NCI-H1436 (cell line): Measurements from ENCODE around the gene NSRP1.
"Not testable (repeated sequence)": the region's sequence is repeated elsewhere in the genome, so short reads cannot be mapped to it uniquely, and the experiment has no call there.

Source experiments
- DNase-seq: peaks from one replicate; lab custom pipeline; 2025; lab: John Stamatoyannopoulos, UW

The NSRP1 gene

DNA sequence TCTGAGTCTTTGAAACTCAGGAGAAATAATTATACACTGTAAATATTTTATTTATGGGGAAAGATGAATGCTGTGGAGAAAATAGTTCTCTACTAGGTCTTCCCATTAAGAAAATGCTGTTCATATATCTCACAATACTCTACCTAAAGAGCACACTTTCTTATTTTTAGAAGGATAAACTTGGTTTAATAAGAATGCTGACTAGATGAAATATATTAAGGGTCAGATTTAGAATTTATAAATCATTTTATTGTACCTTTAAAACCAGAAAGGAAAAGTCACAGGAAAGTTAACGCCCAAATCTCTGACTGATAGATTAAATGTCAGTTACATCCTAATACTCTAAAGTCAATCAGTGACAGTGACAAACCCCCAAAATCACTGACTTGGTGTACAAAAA lies 70.1 kb downstream of the NSRP1 start:
- no peak for DNase-seq

DNA sequence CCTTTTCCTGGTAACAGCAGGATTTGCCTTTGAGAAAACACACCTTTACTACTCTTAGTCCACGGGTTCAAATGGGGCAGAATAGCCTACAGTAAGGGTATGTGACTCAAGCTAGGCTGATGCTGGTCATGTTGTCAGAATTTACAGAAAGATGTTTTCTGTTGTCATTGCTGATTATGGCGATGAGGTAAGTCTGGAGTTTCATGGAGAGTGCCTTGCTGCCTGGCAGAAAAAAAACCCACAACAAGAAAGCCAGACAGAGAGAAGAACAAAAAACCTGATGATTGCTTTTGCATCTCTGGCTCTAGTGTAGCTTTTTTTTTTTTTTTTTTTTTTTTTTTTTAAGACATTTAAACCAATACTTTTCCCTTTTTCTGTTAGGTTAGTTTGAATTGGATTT lies 71.0 kb downstream of the NSRP1 start:
- DNase-seq: no peak

DNA sequence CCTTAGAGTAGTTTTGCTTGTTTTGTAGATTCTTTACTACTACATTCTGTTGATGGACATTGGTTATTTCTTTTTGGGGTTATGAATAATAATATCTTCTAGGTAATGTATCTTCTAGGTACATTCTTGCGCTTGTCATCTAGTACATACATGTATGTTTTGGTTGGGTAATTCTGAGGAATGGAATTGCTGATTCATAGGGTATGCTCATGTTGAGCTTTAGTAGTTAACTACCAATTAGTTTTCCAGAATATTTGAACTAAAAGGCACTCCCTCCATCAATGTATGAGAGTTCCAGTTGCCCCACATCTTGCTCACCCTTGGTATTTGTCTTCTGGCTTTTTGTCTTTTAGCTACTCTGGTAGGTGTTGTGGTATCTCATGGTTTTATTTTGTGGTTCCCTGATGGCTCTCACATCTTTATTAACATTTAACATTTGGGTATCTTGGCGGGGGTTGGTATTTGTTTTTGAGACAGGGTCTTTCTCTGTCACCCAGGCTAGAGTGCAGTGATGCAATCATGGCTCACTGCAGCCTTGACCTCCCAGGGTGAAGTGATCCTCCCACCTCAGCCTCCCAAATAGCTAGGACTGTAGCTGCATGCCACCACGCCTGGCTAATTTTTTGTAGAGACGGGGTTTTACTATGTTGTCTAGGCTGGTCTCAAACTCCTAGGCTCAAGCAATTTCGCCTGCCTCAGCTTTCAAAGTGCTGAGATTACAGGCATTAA lies 71.8 kb downstream of the NSRP1 start:
- no peak for DNase-seq

DNA sequence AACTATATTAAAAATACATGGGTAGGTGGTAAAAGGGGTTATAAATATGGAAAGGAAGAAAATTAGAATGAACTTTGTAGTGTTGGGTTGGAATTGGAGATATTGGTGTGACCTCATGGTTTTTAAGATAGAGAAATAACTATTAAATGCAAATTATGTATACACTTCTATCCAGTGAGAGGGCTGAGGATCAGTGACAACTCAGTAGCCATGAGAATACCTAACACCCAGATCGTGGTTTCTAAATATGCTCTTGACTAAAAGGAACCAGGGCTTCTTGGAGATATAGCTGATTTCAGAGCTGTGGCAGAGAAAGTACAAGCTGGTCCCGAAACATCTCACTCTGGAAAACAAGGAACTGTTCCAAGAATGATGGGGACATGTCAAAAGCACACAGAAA lies 74.5 kb downstream of the NSRP1 start:
- DNase-seq: no peak

DNA sequence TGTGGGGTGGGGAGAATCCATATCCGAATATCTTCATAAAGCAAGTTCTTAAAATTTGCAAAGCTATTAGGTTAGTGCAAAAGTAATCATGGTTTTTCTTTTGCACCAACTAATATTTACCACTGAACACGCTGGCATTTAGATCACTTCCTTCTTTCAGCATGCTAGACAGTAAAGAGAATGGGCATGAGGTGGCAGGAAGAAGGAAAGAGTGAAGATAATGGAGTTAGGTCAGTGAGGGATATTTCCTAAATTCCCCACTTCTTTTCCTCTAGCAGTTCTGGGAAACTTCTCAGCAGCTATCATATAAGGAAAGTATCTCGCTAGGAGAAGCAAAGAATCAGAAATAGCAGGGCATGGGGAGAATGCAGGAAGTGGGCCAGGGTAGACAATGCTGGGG lies 79.9 kb downstream of the NSRP1 start:
- DNase-seq: no peak

DNA sequence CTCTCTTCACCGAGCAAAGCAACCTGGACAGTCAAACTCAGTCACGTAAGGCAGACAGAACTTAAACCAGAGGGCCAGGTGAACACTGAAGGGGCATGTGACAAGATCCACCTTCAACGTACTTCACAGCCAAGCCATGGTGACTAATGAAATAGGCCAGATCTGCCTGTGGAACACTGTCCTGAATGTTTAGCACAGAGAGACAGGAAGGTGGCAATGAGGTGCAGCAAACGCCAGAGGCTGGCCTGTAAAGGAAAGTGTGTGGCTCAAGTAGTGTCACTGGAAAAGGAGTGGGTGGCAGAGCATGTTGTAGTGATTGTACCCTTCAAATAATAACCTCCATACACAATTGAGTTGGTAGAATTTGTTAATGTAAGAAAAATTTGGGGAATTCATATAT lies 80.8 kb downstream of the NSRP1 start:
- DNase-seq: no peak

DNA sequence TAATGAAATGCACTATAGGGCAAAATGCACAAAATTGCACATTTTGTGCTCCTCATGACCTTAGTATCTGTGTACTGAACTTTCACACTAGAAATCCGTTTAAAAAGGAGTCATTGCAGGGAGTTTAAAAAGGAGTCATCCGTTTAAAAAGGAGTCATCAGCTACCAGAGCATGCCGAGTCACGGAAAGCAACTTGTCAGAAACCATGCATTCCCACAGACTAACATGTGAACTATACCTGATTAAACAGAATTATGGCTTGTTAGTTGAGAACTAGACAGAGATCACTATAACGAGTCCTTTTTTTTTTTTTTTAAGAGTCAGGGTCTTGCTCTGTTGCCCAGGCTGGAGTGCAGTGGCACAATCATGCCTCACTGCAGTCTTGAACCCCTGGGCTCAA lies 83.0 kb downstream of the NSRP1 start:
- DNase-seq: no peak

DNA sequence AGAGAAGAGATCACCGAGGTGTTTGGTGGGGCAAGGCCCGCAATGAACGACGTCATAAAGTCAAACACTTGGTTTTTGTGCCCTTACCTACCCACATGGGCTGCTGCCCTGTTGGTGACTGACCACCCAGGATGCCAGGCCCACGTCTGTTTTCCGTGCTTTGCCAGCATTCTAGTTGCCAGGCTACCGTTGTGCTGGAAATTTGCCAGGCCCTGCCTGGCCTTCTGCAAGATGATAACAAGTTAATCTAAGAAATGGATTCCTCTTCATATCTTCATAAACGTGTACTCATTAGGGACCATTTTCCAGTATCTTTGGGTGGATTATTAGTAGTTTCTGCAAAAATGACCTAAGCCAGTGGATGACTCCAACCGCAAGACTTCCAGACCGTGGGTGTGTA lies 83.5 kb downstream of the NSRP1 start:
- no peak for DNase-seq

DNA sequence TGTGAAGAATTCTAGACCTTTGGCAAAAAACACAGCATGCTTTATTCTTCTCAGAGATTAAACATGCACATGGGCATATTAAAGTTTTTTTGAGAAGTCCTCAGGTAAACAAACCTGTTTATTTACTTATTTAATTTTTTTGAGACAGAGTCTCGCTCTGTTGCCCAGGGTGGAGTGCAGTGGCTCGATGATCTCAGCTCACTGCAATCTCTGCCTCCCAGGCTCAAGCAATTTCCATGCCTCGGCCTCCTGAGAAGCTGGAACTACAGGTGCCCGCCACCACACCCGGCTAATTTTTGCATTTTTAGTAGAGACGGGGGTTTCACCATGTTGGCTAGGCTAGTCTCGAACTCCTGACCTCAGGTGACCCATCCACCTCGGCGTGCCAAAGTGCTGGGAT lies 84.0 kb downstream of the NSRP1 start:
- not testable (repeated sequence) for DNase-seq

DNA sequence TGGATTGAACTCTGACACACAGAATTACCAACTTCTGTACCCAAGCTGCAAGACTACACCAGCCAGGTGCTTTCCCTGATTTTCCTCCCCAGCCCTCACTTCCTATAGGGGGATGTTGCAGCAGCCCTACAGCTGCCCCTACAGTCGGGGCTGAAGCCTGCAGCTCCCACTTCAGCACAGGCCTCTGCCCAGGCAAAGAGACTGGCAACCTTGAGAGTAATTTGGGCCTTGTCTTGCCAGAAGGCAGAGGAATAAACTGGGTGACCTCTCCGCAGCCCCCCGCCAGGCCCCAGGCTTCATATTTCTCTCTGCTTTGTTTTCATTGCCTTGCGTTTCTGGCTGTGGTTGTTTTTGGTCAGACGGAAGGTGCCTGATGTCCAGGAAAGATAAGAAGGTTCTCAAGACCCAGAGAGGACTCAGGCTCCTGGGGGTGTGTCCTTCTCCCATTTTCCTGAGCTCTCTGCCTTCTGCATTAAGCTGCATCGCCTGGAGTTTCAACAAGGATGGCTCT lies 86.9 kb downstream of the NSRP1 start:
- DNase-seq: no peak

DNA sequence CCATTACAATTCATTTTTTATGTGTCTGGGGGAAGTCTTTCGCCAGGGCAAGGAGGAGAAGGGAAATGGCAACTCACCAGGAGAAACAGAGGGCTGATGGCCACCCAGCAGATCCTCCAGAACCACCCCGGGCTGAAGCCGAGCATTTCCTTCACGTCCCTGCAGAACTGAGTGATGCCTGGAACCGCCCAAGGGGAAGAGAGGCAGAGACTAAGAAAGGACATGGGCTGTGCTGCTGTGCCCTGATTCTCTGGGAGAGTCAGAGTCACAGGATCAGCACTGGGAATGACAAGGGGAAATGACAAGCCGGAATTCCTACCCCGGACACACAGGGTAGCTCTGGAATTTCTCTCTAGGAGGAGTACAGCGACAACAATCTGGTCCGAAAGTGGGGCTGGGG lies 91.0 kb downstream of the NSRP1 start:
- DNase-seq: no peak

DNA sequence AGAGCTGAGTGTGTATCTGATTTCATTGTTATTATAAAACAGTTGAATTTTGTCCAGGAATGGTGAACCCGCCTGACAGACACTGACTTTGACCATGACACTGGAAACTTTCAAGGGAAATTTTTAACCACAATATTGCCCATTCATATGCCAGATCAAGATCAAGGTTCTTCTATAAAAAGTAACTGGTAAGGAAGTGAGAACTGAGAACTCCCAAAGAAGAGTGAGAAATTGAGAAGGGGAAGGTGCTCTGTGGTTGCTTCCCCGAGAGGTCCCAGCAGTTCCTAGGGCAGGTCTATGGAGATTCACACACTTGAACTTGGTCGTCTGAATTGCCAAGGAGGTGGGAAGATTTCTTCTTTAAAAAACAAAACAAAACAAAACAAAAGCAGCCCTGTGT lies 91.6 kb downstream of the NSRP1 start:
- DNase-seq: no peak

DNA sequence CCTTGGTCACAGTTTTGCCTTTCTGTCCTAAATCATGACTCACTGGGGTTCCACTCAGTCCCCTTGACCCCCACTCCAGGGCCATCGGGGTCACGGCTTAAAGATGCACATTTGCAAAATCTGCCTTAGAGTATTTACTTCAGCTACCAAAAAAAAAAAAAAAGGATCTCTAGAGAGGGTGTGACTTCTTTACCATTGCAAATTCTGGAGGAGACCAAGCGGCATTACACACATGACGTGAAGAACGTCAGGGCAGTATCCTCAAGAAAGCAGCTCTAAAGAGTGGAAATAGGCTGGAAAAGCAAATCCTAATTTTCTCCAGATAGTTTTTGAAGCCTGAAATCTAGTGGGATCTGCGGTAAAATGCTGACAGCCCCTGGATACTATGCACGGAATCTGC lies 93.3 kb downstream of the NSRP1 start:
- no peak for DNase-seq

DNA sequence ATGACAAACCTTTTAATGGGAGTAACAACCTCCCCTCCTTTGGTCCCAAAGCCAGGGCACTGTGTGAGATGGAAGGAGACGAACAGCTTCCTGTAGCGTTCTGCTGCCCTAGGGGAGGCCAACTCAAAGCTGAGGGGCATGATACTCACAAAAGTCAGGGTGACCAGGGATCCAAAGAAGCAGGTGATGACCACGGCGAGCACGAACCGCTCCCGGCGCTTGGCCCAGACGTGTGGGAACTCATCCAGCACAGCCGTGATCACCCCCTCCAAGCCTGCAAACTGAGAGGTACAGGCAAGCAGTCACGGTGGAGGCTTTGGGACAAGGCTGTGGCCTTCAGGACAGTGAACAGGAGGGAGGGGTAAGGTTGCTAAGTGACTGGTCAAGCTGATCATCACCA lies 93.8 kb downstream of the NSRP1 start:
- DNase-seq: no peak

DNA sequence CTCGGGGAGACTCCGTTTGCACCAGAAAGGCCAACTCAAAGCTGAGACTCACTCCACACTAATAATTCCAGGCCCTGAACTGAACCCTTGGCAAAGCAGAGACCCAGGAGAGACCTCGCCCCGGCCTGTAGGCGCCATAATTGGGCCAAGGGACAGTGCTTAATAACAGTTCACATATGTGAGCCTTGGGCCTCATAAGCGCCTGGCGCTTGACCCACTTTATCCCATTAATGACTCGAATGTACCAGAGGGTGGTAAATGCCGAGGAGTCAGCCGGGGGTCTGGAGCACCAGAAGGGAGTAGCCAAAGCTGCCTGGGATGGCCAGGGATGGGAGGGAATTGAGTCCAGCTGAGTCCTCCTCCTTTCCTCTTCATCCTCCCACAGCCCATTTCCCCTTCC lies 94.3 kb downstream of the NSRP1 start:
- DNase-seq: no peak

DNA sequence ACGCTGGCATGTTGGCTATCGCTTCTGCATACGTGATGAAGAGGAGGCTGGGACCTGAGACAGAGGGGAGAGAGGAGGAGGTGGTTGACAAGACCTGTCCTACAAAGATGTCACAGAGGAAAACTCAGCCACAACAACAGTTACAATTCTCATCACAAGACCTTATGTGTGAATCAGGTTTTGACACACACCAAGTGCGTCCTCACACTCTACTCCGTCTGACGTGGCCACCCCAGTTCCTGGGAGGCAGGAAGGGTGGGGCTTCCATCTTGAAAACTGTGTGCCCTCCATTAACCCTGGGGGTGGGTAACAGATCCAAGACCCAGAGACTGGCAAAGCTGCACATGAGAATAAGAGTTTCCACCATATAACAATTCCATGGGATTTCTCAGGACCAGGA lies 94.8 kb downstream of the NSRP1 start:
- no peak for DNase-seq

DNA sequence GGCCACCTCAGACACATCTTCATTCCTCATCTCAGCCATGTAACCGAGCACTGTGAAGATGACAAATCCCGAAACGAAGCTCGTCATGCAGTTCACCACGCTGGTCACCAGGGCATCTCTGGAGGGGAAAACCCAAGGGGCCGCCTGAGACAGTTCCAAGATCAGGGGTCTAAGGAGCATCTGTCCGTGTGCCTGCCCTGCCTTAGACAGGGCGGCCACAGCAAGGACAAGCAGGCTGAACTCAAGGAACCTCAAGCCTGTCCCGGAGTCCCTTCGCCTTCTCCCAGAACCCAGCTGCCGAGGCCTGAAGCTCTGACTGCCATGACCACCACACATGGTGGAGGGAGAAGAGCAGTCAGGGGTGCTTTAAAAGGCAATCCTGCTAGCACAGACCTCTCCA lies 96.1 kb downstream of the NSRP1 start:
- DNase-seq: no peak

DNA sequence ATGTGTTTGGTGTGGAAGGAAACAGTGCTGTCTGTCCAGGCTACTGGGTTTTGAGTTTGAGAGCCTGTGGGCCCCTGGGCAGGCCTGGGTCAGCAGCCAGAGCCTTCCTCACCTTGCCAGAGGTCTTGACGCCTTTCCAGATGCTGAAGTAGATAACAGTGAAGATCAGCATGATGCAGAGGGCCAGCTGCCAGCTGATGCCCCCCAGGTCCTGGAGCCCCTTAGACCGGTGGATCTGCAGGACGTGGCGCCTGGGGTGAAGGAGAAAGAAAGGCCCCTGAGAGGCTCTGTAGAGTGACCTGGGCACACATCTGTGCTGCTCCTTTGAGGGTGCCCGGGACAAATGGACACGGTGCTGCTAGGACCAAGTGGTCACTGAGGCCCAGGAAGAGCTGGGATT lies 100.4 kb downstream of the NSRP1 start:
- no peak for DNase-seq

DNA sequence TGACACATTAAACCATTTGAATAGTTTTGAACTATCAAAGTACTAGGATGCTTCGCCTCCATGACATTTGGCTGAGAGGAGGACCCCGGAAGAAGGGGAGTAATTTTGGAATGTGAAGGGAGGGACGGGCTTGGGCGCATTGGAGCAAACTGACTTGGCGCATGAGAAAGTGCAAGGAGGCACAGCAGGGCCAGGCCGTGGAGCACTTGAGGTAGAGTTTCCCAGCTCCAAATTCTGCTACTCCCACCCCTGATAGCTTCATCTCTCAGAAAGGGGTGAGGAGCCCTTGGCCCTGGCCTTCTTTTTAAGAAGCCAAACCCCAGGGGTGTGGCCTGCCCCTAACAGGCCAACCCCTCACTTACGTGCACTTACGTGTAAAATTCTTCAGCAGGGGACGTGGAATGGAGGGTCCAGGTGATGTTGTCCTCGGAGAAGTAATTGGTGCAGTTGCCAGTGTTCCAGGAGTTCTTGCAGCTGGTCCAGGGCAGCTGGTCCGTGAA lies 101.2 kb downstream of the NSRP1 start:
- DNase-seq: no peak

DNA sequence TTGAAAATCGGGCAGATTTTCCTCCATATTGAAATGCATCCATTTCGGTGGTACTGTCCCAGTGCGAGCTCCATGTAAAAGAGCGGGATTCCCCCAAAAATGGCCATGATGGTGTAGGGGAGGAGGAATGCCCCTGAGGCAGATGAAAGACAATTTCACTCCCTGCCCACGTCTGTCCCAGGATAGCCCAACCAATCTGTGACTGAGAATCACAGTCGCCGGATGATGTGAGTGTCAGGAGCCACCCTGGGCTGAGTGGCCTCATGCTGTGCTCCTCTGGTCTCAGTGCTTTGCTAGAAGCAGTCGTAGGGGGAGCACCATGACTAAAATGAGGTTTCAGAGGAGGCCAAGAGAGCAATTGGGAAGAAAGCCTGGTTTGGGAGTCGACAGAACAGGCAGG lies 102.2 kb downstream of the NSRP1 start:
- no peak for DNase-seq

DNA sequence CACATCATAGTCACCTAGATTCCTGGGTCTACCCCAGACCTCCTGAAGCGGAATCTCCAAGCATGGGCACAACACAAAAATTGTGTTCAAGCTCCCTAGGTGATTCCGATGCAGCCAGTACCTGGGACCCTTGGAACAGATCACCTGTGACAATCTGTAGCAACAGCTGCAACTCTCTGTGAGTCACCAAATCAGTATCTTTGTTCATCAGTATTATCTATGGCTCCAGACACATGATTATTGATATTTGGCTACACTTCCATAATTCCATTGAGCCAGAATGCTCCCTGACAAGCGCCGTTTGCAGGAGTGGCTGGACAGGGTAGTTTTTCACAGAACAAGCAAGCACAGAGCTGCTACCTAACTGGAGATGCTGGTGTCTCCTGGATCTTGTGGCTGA lies 102.7 kb downstream of the NSRP1 start:
- DNase-seq: no peak

DNA sequence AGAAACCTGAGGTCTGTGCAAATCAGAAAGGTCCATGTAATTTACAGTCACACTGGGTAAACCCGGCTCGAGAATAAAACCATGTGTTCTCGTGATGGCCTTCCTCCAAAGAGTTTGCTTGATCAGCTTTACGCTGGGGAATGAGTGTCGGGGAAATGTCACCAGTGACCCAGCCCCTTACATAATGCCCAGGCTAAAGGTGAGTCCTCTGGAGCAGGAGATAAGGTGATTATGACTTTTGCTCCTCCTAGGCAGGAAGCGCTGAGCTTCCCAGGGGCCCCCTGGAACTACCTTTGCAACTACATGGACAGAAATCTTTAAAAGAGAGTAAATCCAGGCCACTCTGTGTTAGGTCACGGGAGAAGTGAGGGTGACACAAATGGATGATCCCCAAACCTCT lies 103.2 kb downstream of the NSRP1 start:
- no peak for DNase-seq

DNA sequence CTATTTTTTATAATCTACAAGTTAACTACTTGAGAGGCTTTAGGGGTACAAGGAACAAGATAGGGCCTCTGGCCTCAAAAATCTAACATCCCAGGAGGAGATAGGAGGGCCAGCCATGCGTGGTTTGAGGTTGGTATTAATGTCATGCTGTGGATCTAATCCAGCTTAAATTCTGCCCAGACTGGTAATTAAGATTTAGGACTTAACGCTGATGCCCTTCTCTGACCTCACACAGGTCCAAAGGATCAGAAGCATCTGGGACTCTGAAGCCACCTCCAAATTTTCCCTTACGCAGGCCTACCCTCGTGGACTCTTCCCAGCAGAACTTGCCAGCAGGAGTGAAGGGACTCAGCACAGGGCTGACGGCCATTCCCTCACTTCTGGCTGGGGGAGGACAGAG lies 103.8 kb downstream of the NSRP1 start:
- no peak for DNase-seq

DNA sequence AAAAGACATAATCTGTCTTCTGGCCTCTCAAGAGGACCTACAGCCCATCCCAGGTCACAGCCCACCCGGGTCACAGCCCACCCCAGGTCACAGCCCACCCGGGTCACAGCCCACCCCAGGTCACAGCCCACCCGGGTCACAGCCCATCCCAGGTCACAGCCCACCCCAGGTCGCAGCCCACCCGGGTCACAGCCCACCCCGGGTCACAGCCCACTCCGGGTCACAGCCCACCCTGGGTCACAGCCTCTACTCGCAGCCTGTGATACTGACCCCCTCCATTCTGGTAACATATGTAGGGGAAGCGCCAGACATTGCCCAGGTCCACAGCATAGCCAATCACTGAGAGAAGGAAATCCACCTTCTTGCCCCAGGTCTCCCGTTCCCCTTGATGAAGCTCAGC lies 104.7 kb downstream of the NSRP1 start:
- DNase-seq: no peak
